K562 (cell line): ENCODE data around the gene ZNF154. TPM values are rescaled to one million over a fixed set of nuclear protein-coding genes. Genes with fewer than 3 reads are reported as not detected.

Source experiments
- ATAC-seq: fragments of 200-7000 bp; cut with Tn5 transposase; 3 replicates; pipeline ENCODE4 v1.9.1; 2020; ENCODE audit warnings: moderate library complexity
- BruUV-seq: library from RNA; stranded (reverse); fragments of 400-500 nt; replicated peaks from 2 replicates; lab custom pipeline; 2021; lab: Mats Ljungman, UMichigan
- CTCF ChIA-PET: fragments of 300-600 bp; formaldehyde crosslinking; extraction: SDS; loops from one replicate; lab custom pipeline; 2021; ENCODE audit warnings: low intra/inter-chr PET ratio; lab: Yijun Ruan, JAX
- POLR2A ChIA-PET: fragments of 300-600, 350-650 bp; sonication (Branson Sonifier 250); formaldehyde crosslinking; extraction: SDS; loops from one replicate; lab custom pipeline; 2021; ENCODE audit warnings: antibody characterized with exemption, inconsistent platforms; lab: Yijun Ruan, JAX
- DNase-seq, 4 experiments: peaks; one replicate each; pipeline versions ENCODE4 v3.0.0 to v3.0.0-alpha.2; 2011 to 2018; ENCODE audit warnings: low spot score in 3 of 4, mixed read lengths in 3 of 4; ENCODE audit errors: extremely low read depth in 1 of 4
- FAIRE-seq: peaks from 2 replicates; lab custom pipeline; 2011; peaks lifted over from hg19 to GRCh38; lab: Jason Lieb, UNC
- H2AFZ ChIP-seq: 2 replicates; pipeline ENCODE4 v1.6.0; 2011; ENCODE audit warnings: low read depth, low read length, control low read depth, inconsistent platforms
- H3K27ac ChIP-seq: fragments of 200-600 bp; 3 replicates; pipeline ENCODE4 v1.8.0; 2011; ENCODE audit warnings: low read depth, mild to moderate bottlenecking, control low read depth, inconsistent platforms, low read length, moderate library complexity, mixed read lengths; ENCODE audit errors: extremely low read depth
- H3K27me3 ChIP-seq, 2 experiments: fragments of 300-600 bp in 1 of 2; 2 replicates in 1 of 2; 3 replicates in 1 of 2; pipeline versions ENCODE4 v1.6.0 to v1.8.0; 2011; ENCODE audit warnings: inconsistent platforms in 2 of 2, low read length in 2 of 2, mild to moderate bottlenecking in 1 of 2, mixed read lengths in 1 of 2, moderate library complexity in 1 of 2; ENCODE audit not compliant: control insufficient read depth in 2 of 2, insufficient read depth in 2 of 2
- H3K36me3 ChIP-seq: fragments of 300-600 bp; 3 replicates; pipeline ENCODE4 v1.8.0; 2011; ENCODE audit warnings: mild to moderate bottlenecking, low read length, inconsistent platforms; ENCODE audit not compliant: control insufficient read depth, insufficient read depth
- H3K4me1 ChIP-seq, 2 experiments: fragments of 200-600 bp in 1 of 2; replicated peaks in 1 of 2; 2 replicates in 1 of 2; 3 replicates in 1 of 2; pipeline versions ENCODE4 v1.5.1 to v1.8.0; 2011; ENCODE audit warnings: inconsistent platforms in 2 of 2, low read length in 2 of 2, mild to moderate bottlenecking in 1 of 2, mixed read lengths in 1 of 2, moderate library complexity in 1 of 2; ENCODE audit not compliant: control insufficient read depth in 2 of 2, insufficient read depth in 2 of 2
- H3K4me2 ChIP-seq: 2 replicates; pipeline ENCODE4 v1.6.1; 2011; ENCODE audit warnings: low read length, control low read depth, inconsistent platforms, mixed read lengths; ENCODE audit not compliant: insufficient read depth
- H3K4me3 ChIP-seq: fragments of 200-600 bp; sonication (generic), shearing (Covaris generic); 2 replicates; pipeline ENCODE4 v1.5.1; 2016; ENCODE audit warnings: control low read depth, inconsistent platforms
- H3K79me2 ChIP-seq: fragments of 200-600 bp; 3 replicates; pipeline ENCODE4 v1.8.0; 2011; ENCODE audit warnings: low read length, inconsistent platforms; ENCODE audit not compliant: control insufficient read depth, insufficient read depth
- H3K9ac ChIP-seq, 2 experiments: 2 replicates each; pipeline versions ENCODE4 v1.6.0 to v1.6.1; 2011; ENCODE audit warnings: low read depth in 2 of 2, low read length in 2 of 2, control low read depth in 1 of 2, inconsistent platforms in 1 of 2, mild to moderate bottlenecking in 1 of 2, mixed read lengths in 1 of 2; ENCODE audit not compliant: insufficient read depth in 1 of 2
- H3K9me1 ChIP-seq: one replicate; pipeline ENCODE4 v1.6.0; 2011; ENCODE audit warnings: inconsistent platforms, mild to moderate bottlenecking, low read length, moderate library complexity; ENCODE audit not compliant: control insufficient read depth, insufficient read depth
- H3K9me3 ChIP-seq: replicated peaks from 2 replicates; pipeline ENCODE4 v1.5.1; 2011; ENCODE audit warnings: low read depth, low read length, inconsistent platforms; ENCODE audit not compliant: control insufficient read depth, insufficient read depth
- H4K20me1 ChIP-seq: replicated peaks from 2 replicates; pipeline ENCODE4 v1.6.1; 2011; ENCODE audit warnings: low read length, inconsistent platforms, mixed read lengths; ENCODE audit not compliant: control insufficient read depth, insufficient read depth
- BRD4 ChIP-seq: fragments of 200-600 bp; sonication (generic); IDR thresholded peaks from 2 replicates; pipeline ENCODE4 v1.6.1; 2017; ENCODE audit warnings: inconsistent platforms
- C11orf30 ChIP-seq: fragments of 450-650 bp; IDR thresholded peaks from 2 replicates; pipeline ENCODE4 v1.6.1; 2016; ENCODE audit warnings: low read depth, mild to moderate bottlenecking
- FOSL1 ChIP-seq: fragments of 200-800 bp; sonication (Bioruptor generic); conservative IDR thresholded peaks from 2 replicates; pipeline ENCODE4 v1.6.1; 2016; ENCODE audit warnings: missing genetic modification characterization, missing compliant biosample characterization
- FOXK2 ChIP-seq, 2 experiments: fragments of 450-650 bp; IDR thresholded peaks in 1 of 2; conservative IDR thresholded peaks in 1 of 2; 2 replicates each; pipeline ENCODE4 v1.6.1; 2016; ENCODE audit warnings: low read depth in 2 of 2, mild to moderate bottlenecking in 1 of 2
- GABPA ChIP-seq: fragments of 200-800 bp; sonication (Bioruptor generic); conservative IDR thresholded peaks from 2 replicates; pipeline ENCODE4 v1.6.1; 2016; ENCODE audit warnings: low read depth, missing genetic modification characterization, missing compliant biosample characterization
- KLF10 ChIP-seq: fragments of 250-450 bp; sonication (Bioruptor Pico); IDR thresholded peaks from 2 replicates; pipeline ENCODE4 v1.6.1; 2021; ENCODE audit warnings: matching md5 sums
- MYC ChIP-seq, 2 experiments: fragments of 250-450 bp in 1 of 2; sonication (Bioruptor Pico) in 1 of 2; IDR thresholded peaks; 2 replicates each; pipeline versions ENCODE4 v1.5.1 to v1.6.1; 2012 to 2021; ENCODE audit warnings: low read depth in 2 of 2, borderline replicate concordance in 1 of 2, improper control_type of control experiment in 1 of 2, low read length in 1 of 2, mild to moderate bottlenecking in 1 of 2, moderate library complexity in 1 of 2
- NCOR1 ChIP-seq: fragments of 450-650 bp; IDR thresholded peaks from 2 replicates; pipeline ENCODE4 v1.6.1; 2016; ENCODE audit warnings: mild to moderate bottlenecking, moderate library complexity
- NFE2 ChIP-seq: IDR thresholded peaks from 2 replicates; pipeline ENCODE4 v1.6.1; 2014; ENCODE audit warnings: antibody characterized with exemption, low read depth
- PHTF2 ChIP-seq: fragments of 250-450 bp; sonication (Bioruptor Pico); IDR thresholded peaks from 2 replicates; pipeline ENCODE4 v1.5.0; 2021; ENCODE audit warnings: mild to moderate bottlenecking
- PTBP1 ChIP-seq: fragments of 200-400 bp; formaldehyde crosslinking; IDR thresholded peaks from 2 replicates; pipeline ENCODE4 v1.6.1; 2017; ENCODE audit warnings: low read depth, low read length
- RAD21 ChIP-seq, 2 experiments: fragments of 250-450 bp in 1 of 2; fragments of 450-650 bp in 1 of 2; sonication (Bioruptor Pico) in 1 of 2; formaldehyde crosslinking in 1 of 2; IDR thresholded peaks in 1 of 2; conservative IDR thresholded peaks in 1 of 2; 2 replicates each; pipeline versions ENCODE4 v1.4.0 to v1.8.0; 2020 to 2022; ENCODE audit warnings: mild to moderate bottlenecking in 2 of 2, moderate library complexity in 1 of 2
- SNAPC5 ChIP-seq: fragments of 250-450 bp; sonication (Bioruptor Pico); IDR thresholded peaks from 2 replicates; pipeline ENCODE4 v1.8.0; 2021; ENCODE audit warnings: moderate library complexity, mild to moderate bottlenecking, inconsistent platforms
- TAL1 ChIP-seq: fragments of 450-650 bp; IDR thresholded peaks from 2 replicates; pipeline ENCODE4 v1.6.1; 2016; ENCODE audit warnings: mild to moderate bottlenecking
- TCF3 ChIP-seq: sonication (generic); formaldehyde crosslinking; IDR thresholded peaks from 2 replicates; pipeline ENCODE4 v1.4.0; 2020; ENCODE audit warnings: mild to moderate bottlenecking, missing genetic modification reagents
- ZNF165 ChIP-seq: fragments of 250-450 bp; sonication (Bioruptor Pico); IDR thresholded peaks from 2 replicates; pipeline ENCODE4 v1.4.0; 2020; ENCODE audit warnings: borderline replicate concordance
- ZNF197 ChIP-seq: fragments of 200-800 bp; sonication (Bioruptor generic); IDR thresholded peaks from 2 replicates; pipeline ENCODE4 v1.6.1; 2016; ENCODE audit warnings: low read depth, missing genetic modification characterization, missing compliant biosample characterization
- ZNF217 ChIP-seq: sonication (generic); formaldehyde crosslinking; IDR thresholded peaks from 2 replicates; pipeline ENCODE4 v1.8.0; 2022; ENCODE audit warnings: mild to moderate bottlenecking, missing genetic modification reagents
- ZNF23 ChIP-seq: fragments of 250-450 bp; sonication (Bioruptor Pico); IDR thresholded peaks from 2 replicates; pipeline ENCODE4 v1.4.0; 2020; ENCODE audit warnings: mild to moderate bottlenecking
- ZNF395 ChIP-seq: fragments of 200-800 bp; sonication (Bioruptor generic); IDR thresholded peaks from 2 replicates; pipeline ENCODE4 v1.6.1; 2017; ENCODE audit warnings: missing genetic modification characterization, missing compliant biosample characterization
- ZNF551 ChIP-seq: fragments of 250-450 bp; sonication (Bioruptor Pico); IDR thresholded peaks from 2 replicates; pipeline ENCODE4 v1.5.0; 2021; ENCODE audit warnings: mild to moderate bottlenecking, moderate library complexity
- ZSCAN32 ChIP-seq: fragments of 450-650 bp; formaldehyde crosslinking; IDR thresholded peaks from 2 replicates; pipeline ENCODE4 v1.4.0; 2020; ENCODE audit warnings: mild to moderate bottlenecking, moderate library complexity
- WGBS: fragments of 100-300 bp; shearing (Covaris generic); methylation state at CpG from one replicate; pipeline ENCODE4 v1.1.6; 2016; ENCODE audit warnings: low coverage, mixed read lengths; ENCODE audit not compliant: insufficient coverage; ENCODE audit errors: missing lambda C conversion rate; 5-methylcytosine and 5-hydroxymethylcytosine counted together
- in situ Hi-C: fragments of 300-500 bp; cut with MboI; formaldehyde crosslinking; loops from 4 replicates; pipeline ENCODE4 v1.15.0; 2018; ENCODE audit warnings: inconsistent platforms, mixed read lengths
- intact Hi-C: fragments of 100-400 bp; cut with micrococcal nuclease; formaldehyde crosslinking; loops from 2 replicates; pipeline ENCODE4 v1.14.2; 2022
- polyA plus RNA-seq, 8 experiments: library from polyadenylated mRNA; depleted of rRNA in 4 of 8; stranded (reverse) in 5 of 8; unstranded in 3 of 8; fragments of >200 nt; fragmentation: Nextera tagmentation in 2 of 8; fragmentation: Illumina TruSeq in 1 of 8; extraction: Ambion mirVana in 2 of 8; extraction: Trizol in 1 of 8; gene quantifications; 2 replicates each; pipeline versions ENCODE4 v1.2.1 to v1.2.3, GENCODE V29; 2011 to 2014; ENCODE audit warnings: inconsistent platforms in 1 of 8, missing spikeins in 1 of 8
- total RNA-seq, 7 experiments: library from RNA; depleted of rRNA in 6 of 7; stranded (reverse); fragments of >200 nt in 6 of 7; fragmentation: Illumina TruSeq in 2 of 7; extraction: Trizol in 2 of 7; gene quantifications; 2 replicates each; pipeline versions ENCODE4 v1.2.1 to v1.2.3, GENCODE V29; 2011 to 2021; ENCODE audit warnings: low replicate concordance in 1 of 7

Gene ZNF154
- total and polyA plus RNA-seq, 9 of the 15 experiments (the other 6 are each of a cell fraction or from before 2014, with no cell fraction given), result 0.06 to 0.11 (median 0.07) TPM; not detected in 6

GRCh38 chr19:57656346-57656745 lies 52.7 kb downstream of the ZNF154 start (continued):
- TF ChIP-seq BRD4, result no peak
- TF ChIP-seq KLF10 (CRISPR knock-in tag), result no peak

GRCh38 chr19:57655443-57655842 lies 53.6 kb downstream of the ZNF154 start:
- CTCF ChIA-PET, result no interaction called here
- TF ChIP-seq ZSCAN32 (no peak), NCOR1 (peak; percentile 56), ZNF395 (CRISPR knock-in tag) (no peak), GABPA (no peak), MYC (IDR thresholded peaks at IDR 0.05; ENCODE audit: low read depth, low read length) (no peak), MYC (CRISPR knock-in tag; IDR thresholded peaks at IDR 0.05; ENCODE audit: borderline replicate concordance, low read depth) (no peak), ZNF23 (no peak), FOSL1 (tag) (peak; percentile 37), ZNF551 (CRISPR knock-in tag) (no peak), TAL1 (peak; percentile 56; the same call in 1 of the 2 replicates), TCF3 (CRISPR knock-in tag) (peak; percentile 61; the same call in 1 of the 2 replicates), ZNF165 (CRISPR knock-in tag) (no peak), SNAPC5 (CRISPR knock-in tag) (no peak), NFE2 (peak; percentile 38; the same call in 1 of the 2 replicates), RAD21 (CRISPR knock-in tag; conservative IDR thresholded peaks at IDR 0.05 in 1 of 2, IDR thresholded peaks at IDR 0.05 in 1 of 2) (no peak), PTBP1 (no peak), ZNF217 (CRISPR knock-in tag) (no peak), PHTF2 (CRISPR knock-in tag) (no peak), FOXK2 (conservative IDR thresholded peaks at IDR 0.05 in 1 of 2, IDR thresholded peaks at IDR 0.05 in 1 of 2; ENCODE audit: low read depth in 2 of 2) (0 out of 4 replicates have a peak, but pooled peaks of 1 of the 2 experiments have one; percentile 20), C11orf30 (peak; percentile 24; the same call in 1 of the 2 replicates), ZNF197 (no peak)

More at GRCh38 chr19:57655443-57655842, 53.6 kb downstream of the ZNF154 start:
- H3K9me3 ChIP-seq, result no peaks in the 10 kb centered on the region
- ATAC-seq (peak; percentile 62), DNase-seq (peak; percentile 32 to 57 (median 38)), FAIRE-seq (peak; percentile 82)
- no peaks in the 10 kb centered on the region for H3K36me3 ChIP-seq
- no peaks in the 10 kb centered on the region for H3K27me3 ChIP-seq
- in situ Hi-C loops, result no loop called here
- no peaks in the 10 kb centered on the region for H4K20me1 ChIP-seq
- H3K79me2 ChIP-seq, result no peaks in the 10 kb centered on the region
- H3K9ac ChIP-seq, result no peak overlapping the region; a peak in 1 of 4 replicates
- POLR2A ChIA-PET, result no interaction called here
- peaks cover 7 to 27% of the 10 kb centered on the region in 2 experiments; a peak in 3 of 5 replicates for H3K4me1 ChIP-seq
- peak overlapping the region; percentile 39; the same call in 2 of the 3 replicates for H3K27ac ChIP-seq
- WGBS, result 9% methylated on average over 1 of the region's 1 CpG
- peak overlapping the region; percentile 51 for H3K4me2 ChIP-seq
- intact Hi-C loops, result no loop called here
- no TSS peak for BruUV-seq
- H2AFZ ChIP-seq, result peak overlapping the region; percentile 27; the same call in 1 of the 2 replicates
- no peak overlapping the region for H3K4me3 ChIP-seq
- H3K9me1 ChIP-seq, result no peaks in the 10 kb centered on the region
